Anterior cingulate cortex (tissue), 58 donors: ENCODE data around the gene OR4Q3.
"Not testable (repeated sequence)": the region's sequence is repeated elsewhere in the genome, so short reads cannot be mapped to it uniquely, and the experiment has no call there.

Experiments used
- DNase-seq, 58 donors: peaks; one replicate each; lab custom pipeline; 2025; lab: John Stamatoyannopoulos, UW

The OR4Q3 gene

GRCh38 chr14:19743256-19743655, at the start of gene OR4Q3:
Gene OR4Q3 (plus strand): TSS chr14:19743571.
- DNase-seq, result no peak

GRCh38 chr14:19729359-19729758, 14.0 kb upstream of the OR4Q3 start:
- DNase-seq, result no peak

GRCh38 chr14:19729763-19730162, 13.6 kb upstream of the OR4Q3 start:
- no peak for DNase-seq

GRCh38 chr14:19733893-19734292, 9.5 kb upstream of the OR4Q3 start:
- DNase-seq, result not testable (repeated sequence)

GRCh38 chr14:19752316-19752715, 8.9 kb downstream of the OR4Q3 start:
- DNase-seq, result not testable (repeated sequence)

- no peak for DNase-seq
Measured at GRCh38 chr14:19754172-19754571, 10.8 kb downstream of the OR4Q3 start.

- not testable (repeated sequence) for DNase-seq
Measured at GRCh38 chr14:19771491-19771890, 28.1 kb downstream of the OR4Q3 start.

GRCh38 chr14:19771895-19772430, 28.6 kb downstream of the OR4Q3 start:
- DNase-seq, result peak in 4 of 58 donors; percentile 1 to 7 (median 4)

GRCh38 chr14:19772454-19772853, 29.1 kb downstream of the OR4Q3 start:
- not testable (repeated sequence) for DNase-seq

- not testable (repeated sequence) for DNase-seq
Measured at GRCh38 chr14:19773204-19773603, 29.8 kb downstream of the OR4Q3 start, which contains the start of gene OR4M1. Gene OR4M1 (plus strand): TSS chr14:19773504. CDS start chr14:19780323, 6,819 bp downstream.

- no peak for DNase-seq
Measured at GRCh38 chr14:19775587-19775986, 32.2 kb downstream of the OR4Q3 start.

- DNase-seq, result not testable (repeated sequence)
Measured at GRCh38 chr14:19785848-19786247, 42.5 kb downstream of the OR4Q3 start.

GRCh38 chr14:19787318-19787717, 43.9 kb downstream of the OR4Q3 start:
- not testable (repeated sequence) for DNase-seq

- not testable (repeated sequence) for DNase-seq
Measured at GRCh38 chr14:19788150-19788549, 44.8 kb downstream of the OR4Q3 start.

- DNase-seq, result not testable (repeated sequence)
Measured at GRCh38 chr14:19796520-19797108, 53.2 kb downstream of the OR4Q3 start.
